IMR-90 (cell line): ENCODE measurements around the gene PSPN. TPM values are rescaled to one million over a fixed set of nuclear protein-coding genes. Genes with fewer than 3 reads are reported as not detected.

Experiments
- ATAC-seq: fragments of 200-7000 bp; cut with Tn5 transposase; 2 replicates; pipeline ENCODE4 v1.9.1; 2020; ENCODE audit warnings: low read depth, mild to moderate bottlenecking, moderate library complexity
- BruUV-seq: library from RNA; stranded (reverse); fragments of 400-500 nt; replicated peaks from 2 replicates; lab custom pipeline; 2021; lab: Mats Ljungman, UMichigan
- CTCF ChIA-PET: fragments of 300-600 bp; formaldehyde crosslinking; extraction: SDS; loops from one replicate; lab custom pipeline; 2021; ENCODE audit warnings: antibody characterized with exemption; lab: Yijun Ruan, JAX
- POLR2A ChIA-PET: fragments of 300-600 bp; sonication (Branson Sonifier 250); formaldehyde crosslinking; loops from one replicate; lab custom pipeline; 2022; ENCODE audit warnings: antibody characterized with exemption; ENCODE audit not compliant: unreplicated experiment; lab: Charles Lee
- DNase-seq: peaks from one replicate; pipeline ENCODE4 v3.0.0; 2013
- H2AFZ ChIP-seq: replicated peaks from 2 replicates; pipeline ENCODE3; 2013; ENCODE audit warnings: low read length, mild to moderate bottlenecking; ENCODE audit not compliant: poor library complexity
- H2AK5ac ChIP-seq: 2 replicates; pipeline ENCODE4 v1.6.1; 2013; ENCODE audit warnings: low read depth, low read length, inconsistent platforms
- H2AK9ac ChIP-seq: replicated peaks from 2 replicates; pipeline ENCODE3; 2013; ENCODE audit warnings: mild to moderate bottlenecking, low read depth, low read length, moderate library complexity; ENCODE audit not compliant: poor library complexity
- H2BK120ac ChIP-seq: 2 replicates; pipeline ENCODE4 v1.6.1; 2013; ENCODE audit warnings: low read depth, low read length, inconsistent platforms
- H2BK15ac ChIP-seq: 3 replicates; pipeline ENCODE4 v1.6.1; 2013; ENCODE audit warnings: low read depth, low read length, inconsistent platforms
- H2BK20ac ChIP-seq: 2 replicates; pipeline ENCODE4 v1.6.1; 2013; ENCODE audit warnings: low read depth, mild to moderate bottlenecking, inconsistent platforms, low read length, moderate library complexity
- H2BK5ac ChIP-seq: 2 replicates; pipeline ENCODE4 v1.6.1; 2013; ENCODE audit warnings: mild to moderate bottlenecking, low read depth, low read length, inconsistent platforms; ENCODE audit not compliant: poor library complexity, severe bottlenecking
- H3K14ac ChIP-seq: replicated peaks from 2 replicates; pipeline ENCODE4 v1.6.1; 2013; ENCODE audit warnings: low read depth, low read length, inconsistent platforms
- H3K18ac ChIP-seq: 2 replicates; pipeline ENCODE4 v1.6.1; 2013; ENCODE audit warnings: low read depth, low read length, control low read depth
- H3K23ac ChIP-seq: 2 replicates; pipeline ENCODE4 v1.6.1; 2013; ENCODE audit warnings: low read depth, low read length, inconsistent platforms
- H3K27ac ChIP-seq: 2 replicates; pipeline ENCODE4 v1.5.1; 2013; ENCODE audit warnings: mild to moderate bottlenecking, control low read depth, low read length; ENCODE audit not compliant: insufficient read depth
- H3K27me3 ChIP-seq: 2 replicates; pipeline ENCODE4 v1.6.1; 2013; ENCODE audit warnings: low read length; ENCODE audit not compliant: control insufficient read depth, insufficient read depth
- H3K36me3 ChIP-seq: 2 replicates; pipeline ENCODE4 v1.6.1; 2013; ENCODE audit warnings: low read length, mixed read lengths; ENCODE audit not compliant: control insufficient read depth, insufficient read depth
- H3K4ac ChIP-seq: 2 replicates; pipeline ENCODE4 v1.6.1; 2013; ENCODE audit warnings: low read depth, low read length, inconsistent platforms
- H3K4me1 ChIP-seq: 2 replicates; pipeline ENCODE4 v1.6.1; 2013; ENCODE audit warnings: low read length, mixed read lengths; ENCODE audit not compliant: control insufficient read depth, insufficient read depth
- H3K4me2 ChIP-seq: 2 replicates; pipeline ENCODE4 v1.6.1; 2013; ENCODE audit warnings: low read depth, mild to moderate bottlenecking, control low read depth, low read length, moderate library complexity
- H3K4me3 ChIP-seq: 2 replicates; pipeline ENCODE4 v1.5.1; 2013; ENCODE audit warnings: low read depth, mild to moderate bottlenecking, control low read depth, low read length, moderate library complexity; ENCODE audit not compliant: insufficient read depth
- H3K56ac ChIP-seq: 2 replicates; pipeline ENCODE4 v1.6.1; 2013; ENCODE audit warnings: low read length, inconsistent platforms; ENCODE audit not compliant: insufficient read depth; ENCODE audit errors: extremely low read depth
- H3K79me1 ChIP-seq, 2 experiments: 2 replicates each; pipeline ENCODE4 v1.6.1; 2013; ENCODE audit warnings: low read length in 2 of 2, inconsistent platforms in 1 of 2, low read depth in 1 of 2
- H3K9ac ChIP-seq: 2 replicates; pipeline ENCODE4 v1.6.1; 2013; ENCODE audit warnings: low read depth, low read length, control low read depth
- H3K9me1 ChIP-seq: 2 replicates; pipeline ENCODE4 v1.6.1; 2013; ENCODE audit warnings: low read length, inconsistent platforms; ENCODE audit not compliant: insufficient read depth
- H3K9me3 ChIP-seq: 2 replicates; pipeline ENCODE4 v1.6.1; 2013; ENCODE audit warnings: low read length; ENCODE audit not compliant: control insufficient read depth, insufficient read depth
- H4K20me1 ChIP-seq: 2 replicates; pipeline ENCODE4 v1.6.1; 2013; ENCODE audit warnings: low read length, inconsistent platforms; ENCODE audit not compliant: insufficient read depth
- H4K5ac ChIP-seq: 2 replicates; pipeline ENCODE4 v1.6.1; 2013; ENCODE audit warnings: mild to moderate bottlenecking, low read depth, low read length, control low read depth
- H4K8ac ChIP-seq, 2 experiments: 2 replicates each; pipeline ENCODE4 v1.6.1; 2013; ENCODE audit warnings: low read depth in 2 of 2, low read length in 2 of 2, control low read depth in 1 of 2, inconsistent platforms in 1 of 2
- H4K91ac ChIP-seq: 2 replicates; pipeline ENCODE4 v1.6.1; 2013; ENCODE audit warnings: low read depth, low read length, inconsistent platforms; ENCODE audit not compliant: insufficient read depth
- BHLHE40 ChIP-seq: fragments of 150-350 bp; IDR thresholded peaks from 2 replicates; pipeline ENCODE4 v1.6.1; 2016; ENCODE audit warnings: mild to moderate bottlenecking, low read depth, low read length
- CHD1 ChIP-seq: IDR thresholded peaks from 2 replicates; pipeline ENCODE4 v1.6.1; 2012; ENCODE audit warnings: low read depth, low read length, improper control_type of control experiment
- CTCF ChIP-seq: conservative IDR thresholded peaks from 2 replicates; pipeline ENCODE4 v1.5.1; 2012; ENCODE audit warnings: mild to moderate bottlenecking, low read depth, low read length, improper control_type of control experiment
- FOS ChIP-seq: fragments of 150-350 bp; IDR thresholded peaks from 2 replicates; pipeline ENCODE4 v1.6.1; 2016; ENCODE audit warnings: low read depth, low read length
- MXI1 ChIP-seq: IDR thresholded peaks from 2 replicates; pipeline ENCODE4 v1.6.1; 2012; ENCODE audit warnings: low read depth, mild to moderate bottlenecking, low read length, moderate library complexity, borderline replicate concordance
- POLR2A ChIP-seq: IDR thresholded peaks from 2 replicates; pipeline ENCODE4 v1.6.1; 2012; ENCODE audit warnings: mild to moderate bottlenecking, low read depth, low read length
- RFX5 ChIP-seq: IDR thresholded peaks from 2 replicates; pipeline ENCODE4 v1.8.0; 2012; ENCODE audit warnings: low read depth, mild to moderate bottlenecking, low read length, moderate library complexity
- SMC3 ChIP-seq: fragments of 150-350 bp; IDR thresholded peaks from 2 replicates; pipeline ENCODE4 v1.6.1; 2016; ENCODE audit warnings: low read depth, mild to moderate bottlenecking, antibody characterized with exemption, low read length, moderate library complexity
- WGBS, 2 experiments: methylation state at CpG; one replicate each; pipeline versions ENCODE4 v1.1.5 to v1.1.7; 2013; ENCODE audit warnings: missing lambda C conversion rate in 2 of 2; ENCODE audit not compliant: insufficient read length in 1 of 2; ENCODE audit errors: extremely low coverage in 2 of 2; 5-methylcytosine and 5-hydroxymethylcytosine counted together
- dilution Hi-C: fragments of 300-500 bp; cut with HindIII; formaldehyde crosslinking; loops from one replicate; pipeline ENCODE4 v1.14.3; 2018; ENCODE audit warnings: low sequenced_read_pairs; ENCODE audit not compliant: unreplicated experiment
- in situ Hi-C: fragments of 300-500 bp; cut with MboI; formaldehyde crosslinking; loops from 3 replicates; pipeline ENCODE4 v1.14.3; 2019; ENCODE audit warnings: low sequenced_read_pairs, inconsistent platforms, mixed read lengths
- intact Hi-C: fragments of 100-400 bp; cut with micrococcal nuclease; formaldehyde crosslinking; loops from 2 replicates; pipeline ENCODE4 v1.10.0; 2022
- polyA plus RNA-seq, 3 experiments: library from polyadenylated mRNA; depleted of rRNA; stranded (reverse); fragments of >200 nt; gene quantifications; 2 replicates each; pipeline ENCODE4 v1.2.3, GENCODE V29; 2012; ENCODE audit warnings: low replicate concordance in 1 of 3
- total RNA-seq: library from RNA; depleted of rRNA; stranded (reverse); fragments of >200 nt; gene quantifications from 2 replicates; pipeline ENCODE4 v1.2.3, GENCODE V29; 2012

The PSPN gene
- total and polyA plus RNA-seq, 2 of the 4 experiments (the other 2 are of a cell fraction), result 0.34 to 0.54 TPM

GRCh38 chr19:6357174-6357573, 18.6 kb downstream of the PSPN start:
- Histone ChIP-seq H4K20me1 (no peaks in the 10 kb centered on the region), H3K4me1 (no peaks in the 10 kb centered on the region; the same call in 1 of the 2 replicates), H3K9me1 (no peaks in the 10 kb centered on the region), H3K18ac (no peak overlapping the region), H2BK15ac (no peak overlapping the region), H4K5ac (no peak overlapping the region), H3K79me1 (peaks cover 0 to 12% of the 10 kb centered on the region in 2 experiments; a peak in 3 of 4 replicates), H2BK20ac (no peak overlapping the region), H4K91ac (no peak overlapping the region), H3K23ac (no peak overlapping the region), H3K56ac (no peak overlapping the region), H2BK120ac (no peak overlapping the region), H4K8ac (no peak overlapping the region), H3K27me3 (no peaks in the 10 kb centered on the region), H3K4ac (no peak overlapping the region), H3K4me3 (no peak overlapping the region), H3K14ac (no peak overlapping the region), H2AFZ (no peak overlapping the region), H2AK9ac (no peak overlapping the region), H3K9me3 (no peaks in the 10 kb centered on the region), H3K36me3 (no peaks in the 10 kb centered on the region), H2AK5ac (no peak overlapping the region), H3K27ac (no peak overlapping the region), H2BK5ac (no peak overlapping the region), H3K9ac (no peak overlapping the region), H3K4me2 (no peak overlapping the region)
- TF ChIP-seq CTCF (no peak), POLR2A (no peak), MXI1 (no peak), BHLHE40 (no peak), SMC3 (no peak), CHD1 (no peak), FOS (no peak), RFX5 (no peak)
- ChIA-PET CTCF (interaction anchor here (0.5 kb wide), 1 partner anchor 12 kb away, joined by 3 read pairs; no protein-coding TSS in a partner anchor), POLR2A (no interaction called here)
- no peak for ATAC-seq
- DNase-seq, result no peak
- intact Hi-C loops, result no loop called here
- dilution Hi-C loops, result no loop called here
- WGBS, 2 experiments, result 56% methylated on average over 2 of the region's 14 CpGs; no CpG with 5 or more reads in 1 of the 2 experiments
- in situ Hi-C loops, result no loop called here
- no TSS peak for BruUV-seq
